ENCODE measurements around the gene PLEKHN1.

The PLEKHN1 gene

DNA sequence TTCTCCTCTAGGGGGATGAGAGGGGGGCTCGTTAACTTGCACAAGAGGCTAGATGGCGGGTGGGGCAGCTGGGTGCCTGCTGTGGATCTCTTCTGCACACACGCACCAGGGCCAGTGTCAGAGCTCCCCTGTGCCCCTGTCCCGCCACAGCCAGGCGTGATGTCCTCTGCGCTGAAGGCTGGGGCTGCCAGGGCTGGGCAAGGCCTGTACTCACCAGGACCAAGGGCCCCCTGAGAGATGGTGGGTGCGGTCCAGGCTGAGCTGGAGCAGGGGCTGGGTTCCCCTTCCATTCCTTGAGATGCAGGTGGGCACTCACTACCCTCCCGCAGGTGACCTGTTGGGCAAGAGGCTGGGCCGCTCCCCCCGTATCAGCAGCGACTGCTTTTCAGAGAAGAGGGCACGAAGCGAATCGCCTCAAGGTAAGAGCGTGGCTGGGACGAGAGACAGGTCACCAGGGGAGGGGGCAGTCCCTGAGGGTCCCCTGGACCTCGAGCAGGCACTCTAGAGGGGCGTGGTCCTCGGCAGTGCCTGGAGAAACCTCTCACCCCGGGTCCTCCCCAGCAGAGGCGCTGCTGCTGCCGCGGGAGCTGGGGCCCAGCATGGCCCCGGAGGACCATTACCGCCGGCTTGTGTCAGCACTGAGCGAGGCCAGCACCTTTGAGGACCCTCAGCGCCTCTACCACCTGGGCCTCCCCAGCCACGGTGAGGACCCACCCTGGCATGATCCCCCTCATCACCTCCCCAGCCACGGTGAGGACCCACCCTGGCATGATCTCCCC is 27.4 kb upstream of the PLEKHN1 start:
- no peak for TF ChIP-seq FOXP2 (optimal IDR thresholded peaks at IDR 0.05; ENCODE audit: control extremely low read depth, extremely low read length, insufficient read depth)
- TF ChIP-seq POLR2AphosphoS5 (IDR thresholded peaks at IDR 0.05; ENCODE audit: borderline replicate concordance, low read depth, low read length), result no peak
- TF ChIP-seq EZH2 (IDR thresholded peaks at IDR 0.05), result no peak
- Histone ChIP-seq H3K4me3 (no peak overlapping the region), H3K9me3 (ENCODE audit: low read depth, low read length) (no peaks in the 10 kb centered on the region), H3K36me3 (ENCODE audit: insufficient read depth, low read length) (peaks cover 2% of the 10 kb centered on the region; the same call in 1 of the 2 replicates), H3K9ac (ENCODE audit: insufficient read length) (no peak overlapping the region), H3K27ac (peak overlapping the region; percentile 85)
- no peak for DNase-seq (ENCODE audit: low read depth, low spot score)

DNA sequence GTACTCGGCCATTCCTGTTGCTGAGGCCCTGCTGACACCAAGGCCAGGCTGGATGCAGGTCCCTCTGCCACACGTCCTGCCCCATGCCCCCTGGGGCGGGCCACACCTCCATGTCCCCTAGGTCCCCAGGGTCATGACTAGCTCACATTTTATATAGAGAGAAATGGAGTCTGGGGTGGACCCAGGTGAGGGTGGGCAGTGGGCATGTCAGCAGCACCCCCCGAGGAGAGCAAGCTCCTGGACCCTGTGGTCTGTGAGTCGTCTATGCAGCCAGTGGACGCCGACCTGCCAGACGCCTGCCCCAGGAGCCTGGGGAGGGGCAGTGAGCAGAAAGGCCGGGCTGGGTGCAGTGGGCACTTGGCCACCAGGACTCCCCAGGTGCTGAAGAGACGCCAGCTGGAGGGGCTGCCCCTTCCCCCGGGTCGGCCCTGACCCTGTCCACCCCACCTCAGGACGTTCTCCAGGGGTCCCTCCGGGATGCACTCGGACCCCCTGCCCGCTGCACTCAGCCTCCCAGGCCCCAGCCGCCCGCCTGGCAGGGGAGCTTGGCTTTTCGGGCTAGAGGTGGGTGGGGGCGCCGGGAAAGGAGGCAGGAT is 26.7 kb upstream of the PLEKHN1 start:
- H3K36me3 ChIP-seq (ENCODE audit: insufficient read depth, low read length), result peaks cover 8% of the 10 kb centered on the region
- TF ChIP-seq POLR2AphosphoS5 (IDR thresholded peaks at IDR 0.05; ENCODE audit: borderline replicate concordance, low read depth, low read length) (peak; percentile 19; the same call in 1 of the 2 replicates), FOXP2 (optimal IDR thresholded peaks at IDR 0.05; ENCODE audit: control extremely low read depth, extremely low read length, insufficient read depth) (no peak)
- no peaks in the 10 kb centered on the region for H3K9me3 ChIP-seq (ENCODE audit: low read depth, low read length)
- peak overlapping the region; percentile 28; the same call in 1 of the 2 replicates for H3K4me3 ChIP-seq
- no peak for DNase-seq (ENCODE audit: low read depth, low spot score)
- no peak overlapping the region for H3K9ac ChIP-seq (ENCODE audit: insufficient read length)
- H3K27ac ChIP-seq, result peak overlapping the region; percentile 85

DNA sequence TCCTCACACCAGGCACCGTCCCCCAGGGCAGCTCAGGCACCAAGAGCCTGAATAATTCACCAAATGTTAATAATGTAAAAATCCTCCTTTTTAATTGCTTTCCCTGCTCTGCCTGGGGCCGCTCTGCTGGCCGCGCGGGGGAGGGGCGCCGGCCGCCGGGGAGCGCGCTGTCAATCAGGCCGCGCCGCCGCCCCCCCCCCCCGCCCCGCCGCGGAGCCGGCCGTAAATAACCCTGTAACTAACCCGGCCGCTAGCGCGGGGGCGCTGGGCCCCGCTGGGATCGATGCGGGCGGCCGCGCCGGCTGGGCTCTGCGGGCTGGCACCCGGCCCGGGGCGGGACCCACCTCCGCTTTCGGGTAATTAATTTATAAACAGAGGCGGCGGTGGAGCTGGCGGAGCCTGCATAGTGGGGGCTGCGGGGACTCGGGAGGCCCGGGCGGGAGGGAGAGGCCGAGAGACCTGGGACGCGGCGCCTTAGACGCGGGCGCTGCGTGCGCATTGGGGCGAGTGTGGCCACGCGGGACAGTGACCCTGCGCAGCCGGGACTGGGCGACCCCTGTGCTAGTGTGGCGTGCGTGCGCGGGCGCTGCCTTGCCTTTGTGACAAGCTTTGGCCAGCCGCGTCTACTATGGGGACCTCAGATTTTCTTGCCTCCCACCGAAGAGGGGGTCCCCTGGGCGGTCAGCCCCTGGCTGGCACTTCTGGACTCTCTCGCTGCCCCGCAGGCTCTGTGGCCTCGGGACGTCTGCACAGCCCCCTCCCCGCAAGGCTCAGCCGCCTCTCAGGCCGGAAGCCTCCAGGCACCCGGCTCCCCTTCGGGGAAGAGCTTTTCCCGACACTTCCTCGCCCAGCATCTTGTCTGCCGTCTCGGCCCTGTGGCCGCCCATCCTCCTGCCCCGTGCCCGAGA is 25.9 kb upstream of the PLEKHN1 start:
- Histone ChIP-seq H3K4me3 (peak overlapping the region; percentile 77), H3K27ac (peak overlapping the region; percentile 85), H3K9me3 (ENCODE audit: low read depth, low read length) (no peaks in the 10 kb centered on the region), H3K9ac (ENCODE audit: insufficient read length) (peak overlapping the region; percentile 45), H3K36me3 (ENCODE audit: insufficient read depth, low read length) (peaks cover 16% of the 10 kb centered on the region)
- no peak for DNase-seq (ENCODE audit: low read depth, low spot score)
- no peak for TF ChIP-seq EZH2 (IDR thresholded peaks at IDR 0.05)
- no peak for TF ChIP-seq FOXP2 (optimal IDR thresholded peaks at IDR 0.05; ENCODE audit: control extremely low read depth, extremely low read length, insufficient read depth)
- peak; percentile 41 for TF ChIP-seq POLR2AphosphoS5 (IDR thresholded peaks at IDR 0.05; ENCODE audit: borderline replicate concordance, low read depth, low read length)

DNA sequence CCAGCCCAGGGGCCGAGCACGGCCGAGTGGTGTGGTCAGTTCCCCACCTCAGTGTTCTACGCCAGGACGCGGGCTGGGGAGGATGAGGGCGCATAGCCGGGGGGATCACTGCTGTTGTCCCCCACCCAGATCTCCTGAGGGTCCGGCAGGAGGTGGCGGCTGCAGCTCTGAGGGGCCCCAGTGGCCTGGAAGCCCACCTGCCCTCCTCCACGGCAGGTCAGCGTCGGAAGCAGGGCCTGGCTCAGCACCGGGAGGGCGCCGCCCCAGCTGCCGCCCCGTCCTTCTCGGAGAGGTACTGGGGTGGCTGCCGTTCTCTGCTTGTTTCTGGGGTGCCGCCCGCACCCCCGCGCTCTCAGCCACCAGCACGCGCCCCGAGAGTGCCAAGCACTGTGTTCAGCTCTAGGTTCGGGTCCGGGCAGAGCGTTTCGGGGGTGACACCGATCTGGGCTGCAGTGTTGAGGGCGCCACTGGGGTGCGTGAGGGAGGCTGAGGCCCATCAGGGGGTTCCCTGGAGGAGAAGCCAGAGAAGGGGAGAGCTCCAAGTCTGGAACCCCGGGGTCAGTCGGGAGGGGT is 25.2 kb upstream of the PLEKHN1 start:
- Histone ChIP-seq H3K9ac (ENCODE audit: insufficient read length) (peak overlapping the region; percentile 45), H3K4me3 (peak overlapping the region; percentile 77), H3K9me3 (ENCODE audit: low read depth, low read length) (no peaks in the 10 kb centered on the region), H3K36me3 (ENCODE audit: insufficient read depth, low read length) (peaks cover 23% of the 10 kb centered on the region), H3K27ac (peak overlapping the region; percentile 82)
- no peak for DNase-seq (ENCODE audit: low read depth, low spot score)
- TF ChIP-seq FOXP2 (optimal IDR thresholded peaks at IDR 0.05; ENCODE audit: control extremely low read depth, extremely low read length, insufficient read depth), result no peak
- no peak for TF ChIP-seq EZH2 (IDR thresholded peaks at IDR 0.05)
- no peak for TF ChIP-seq POLR2AphosphoS5 (IDR thresholded peaks at IDR 0.05; ENCODE audit: borderline replicate concordance, low read depth, low read length)

DNA sequence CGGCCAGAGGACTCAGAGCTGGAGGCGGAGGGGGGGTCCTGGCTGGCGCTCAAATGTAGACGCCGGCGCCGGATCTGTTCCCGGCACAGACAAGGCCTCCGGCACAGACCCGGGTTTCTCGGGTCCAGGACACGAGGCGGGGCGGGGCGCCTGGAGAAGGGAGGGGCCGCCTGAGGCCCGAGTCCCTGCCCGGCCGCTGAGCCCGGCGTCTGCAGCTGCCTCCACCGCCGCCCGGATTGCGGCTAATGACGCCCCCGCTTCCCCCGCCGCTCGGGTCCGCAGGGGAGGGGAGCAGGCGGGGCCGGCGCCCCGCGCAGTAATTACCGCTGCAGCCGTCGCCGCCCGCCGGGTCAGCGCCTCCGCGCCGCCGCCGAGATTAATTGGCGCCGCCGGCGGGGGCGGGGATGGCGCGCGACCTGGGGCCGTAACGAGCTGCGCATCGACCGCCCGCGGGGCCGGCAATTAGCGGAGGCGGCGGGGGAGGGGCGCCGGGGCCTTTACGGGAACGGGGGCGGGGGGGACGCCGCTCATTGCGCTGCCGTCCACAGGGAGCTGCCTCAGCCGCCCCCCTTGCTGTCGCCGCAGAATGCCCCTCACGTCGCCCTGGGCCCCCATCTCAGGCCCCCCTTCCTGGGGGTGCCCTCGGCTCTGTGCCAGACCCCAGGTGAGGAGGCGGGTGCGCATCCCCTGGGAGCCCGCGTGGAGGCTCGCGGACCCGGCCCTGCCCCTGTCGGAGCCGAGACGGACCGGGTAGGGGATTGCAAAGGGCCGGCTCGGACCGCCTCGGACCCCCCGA is 24.5 kb upstream of the PLEKHN1 start:
- TF ChIP-seq POLR2AphosphoS5 (IDR thresholded peaks at IDR 0.05; ENCODE audit: borderline replicate concordance, low read depth, low read length) (peak; percentile 67), EZH2 (IDR thresholded peaks at IDR 0.05) (no peak), FOXP2 (optimal IDR thresholded peaks at IDR 0.05; ENCODE audit: control extremely low read depth, extremely low read length, insufficient read depth) (no peak)
- Histone ChIP-seq H3K4me3 (peak overlapping the region; percentile 77), H3K9me3 (ENCODE audit: low read depth, low read length) (no peaks in the 10 kb centered on the region), H3K36me3 (ENCODE audit: insufficient read depth, low read length) (peaks cover 26% of the 10 kb centered on the region), H3K27ac (peak overlapping the region; percentile 82), H3K9ac (ENCODE audit: insufficient read length) (peak overlapping the region; percentile 45)
- no peak for DNase-seq (ENCODE audit: low read depth, low spot score)

DNA sequence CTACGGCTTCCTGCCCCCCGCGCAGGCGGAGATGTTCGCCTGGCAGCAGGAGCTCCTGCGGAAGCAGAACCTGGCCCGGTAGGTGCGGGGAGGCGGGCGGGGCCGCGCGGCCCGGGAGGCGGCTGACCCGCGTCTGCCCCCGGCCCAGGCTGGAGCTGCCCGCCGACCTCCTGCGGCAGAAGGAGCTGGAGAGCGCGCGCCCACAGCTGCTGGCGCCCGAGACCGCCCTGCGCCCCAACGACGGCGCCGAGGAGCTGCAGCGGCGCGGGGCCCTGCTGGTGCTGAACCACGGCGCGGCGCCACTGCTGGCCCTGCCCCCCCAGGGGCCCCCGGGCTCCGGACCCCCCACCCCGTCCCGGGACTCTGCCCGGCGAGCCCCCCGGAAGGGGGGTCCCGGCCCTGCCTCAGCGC is 23.9 kb upstream of the PLEKHN1 start:
- H3K9ac ChIP-seq (ENCODE audit: insufficient read length), result peak overlapping the region; percentile 35
- TF ChIP-seq POLR2AphosphoS5 (IDR thresholded peaks at IDR 0.05; ENCODE audit: borderline replicate concordance, low read depth, low read length), result no peak
- no peak for TF ChIP-seq FOXP2 (optimal IDR thresholded peaks at IDR 0.05; ENCODE audit: control extremely low read depth, extremely low read length, insufficient read depth)
- TF ChIP-seq EZH2 (IDR thresholded peaks at IDR 0.05), result no peak
- H3K4me3 ChIP-seq, result peak overlapping the region; percentile 77
- H3K27ac ChIP-seq, result peak overlapping the region; percentile 82
- no peaks in the 10 kb centered on the region for H3K9me3 ChIP-seq (ENCODE audit: low read depth, low read length)
- no peak for DNase-seq (ENCODE audit: low read depth, low spot score)
- peaks cover 32% of the 10 kb centered on the region for H3K36me3 ChIP-seq (ENCODE audit: insufficient read depth, low read length)

DNA sequence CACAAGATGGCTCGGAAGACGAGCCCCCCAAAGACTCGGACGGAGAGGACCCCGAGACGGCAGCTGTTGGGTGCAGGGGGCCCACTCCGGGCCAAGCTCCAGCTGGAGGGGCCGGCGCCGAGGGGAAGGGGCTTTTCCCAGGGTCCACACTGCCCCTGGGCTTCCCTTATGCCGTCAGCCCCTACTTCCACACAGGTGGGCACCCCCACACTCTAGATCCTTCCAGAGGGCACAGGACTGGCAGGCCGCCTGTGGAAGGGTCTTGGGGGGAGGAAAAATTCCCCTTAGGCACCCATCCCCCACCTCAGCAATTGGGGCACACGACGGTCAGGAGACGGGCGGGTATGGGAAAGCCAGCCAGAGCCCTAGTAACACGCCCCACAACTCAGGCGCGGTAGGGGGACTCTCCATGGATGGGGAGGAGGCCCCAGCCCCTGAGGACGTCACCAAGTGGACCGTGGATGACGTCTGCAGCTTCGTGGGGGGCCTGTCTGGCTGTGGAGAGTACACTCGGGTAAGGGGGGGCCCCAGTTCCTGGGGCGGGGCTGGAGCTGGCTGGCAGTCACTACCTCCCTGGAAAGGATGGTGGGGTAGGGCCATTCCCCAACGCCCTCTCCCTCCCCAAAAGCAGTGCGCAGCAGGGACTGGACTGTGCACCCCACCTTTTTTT is 23.3 kb upstream of the PLEKHN1 start:
- H3K9ac ChIP-seq (ENCODE audit: insufficient read length), result peak overlapping the region; percentile 35
- peaks cover 37% of the 10 kb centered on the region for H3K36me3 ChIP-seq (ENCODE audit: insufficient read depth, low read length)
- peak overlapping the region; percentile 82 for H3K27ac ChIP-seq
- TF ChIP-seq EZH2 (IDR thresholded peaks at IDR 0.05) (no peak), FOXP2 (optimal IDR thresholded peaks at IDR 0.05; ENCODE audit: control extremely low read depth, extremely low read length, insufficient read depth) (no peak), POLR2AphosphoS5 (IDR thresholded peaks at IDR 0.05; ENCODE audit: borderline replicate concordance, low read depth, low read length) (peak; percentile 75; the same call in 1 of the 2 replicates)
- peak overlapping the region; percentile 77 for H3K4me3 ChIP-seq
- DNase-seq (ENCODE audit: low read depth, low spot score), result no peak
- H3K9me3 ChIP-seq (ENCODE audit: low read depth, low read length), result no peaks in the 10 kb centered on the region

All from SK-N-MC (cell line).